ENCODE data around the gene PFDN6. TPM values are rescaled to one million over a fixed set of nuclear protein-coding genes. Genes with fewer than 3 reads are reported as not detected.

PFDN6 gene
- total and polyA plus RNA-seq, 10 of the 15 experiments (the other 5 are each of a cell fraction or from before 2014, with no cell fraction given): 3.1 to 168 (median 82.6) TPM

DNA sequence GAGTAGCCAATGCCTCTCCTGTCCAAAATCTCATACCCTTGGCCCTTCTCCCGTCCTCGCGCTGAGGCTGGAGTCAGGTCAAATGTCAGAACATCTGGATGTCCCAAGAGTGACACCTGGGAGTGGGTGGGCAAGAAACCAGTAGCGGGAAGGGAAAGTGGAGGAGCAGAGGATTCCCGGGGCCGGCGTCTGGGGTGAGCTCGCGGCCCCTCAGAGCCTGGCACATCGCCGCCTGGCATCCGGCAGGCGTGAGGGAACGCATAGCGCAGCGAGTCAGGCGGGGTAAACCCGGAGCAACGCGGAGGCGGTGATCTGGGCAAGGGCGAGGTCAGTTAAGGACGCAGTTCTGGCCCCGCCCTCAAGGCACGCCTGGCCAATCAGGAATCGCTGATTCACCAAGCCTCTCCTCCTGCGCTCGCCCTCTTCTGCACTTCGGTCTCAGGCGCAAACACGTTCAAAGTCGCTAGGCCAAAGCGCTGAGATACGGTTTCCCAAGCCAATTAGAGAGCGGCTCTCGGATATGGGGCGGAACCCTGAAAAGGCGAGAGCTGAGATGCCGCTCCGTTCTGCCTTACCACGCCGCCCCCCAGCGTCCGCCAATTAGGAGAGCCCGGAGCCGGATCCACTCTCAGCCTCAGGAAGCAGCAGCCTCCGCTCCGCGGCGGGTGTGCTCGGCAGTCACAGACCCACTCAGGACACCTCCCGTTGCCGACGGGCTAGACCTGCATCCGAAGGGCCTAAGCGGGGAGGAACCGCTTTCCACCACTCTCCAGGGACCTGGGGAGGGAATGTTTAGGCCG lies 40.3 kb upstream of the PFDN6 start (continued):
- TF ChIP-seq RBBP5 (conservative IDR thresholded peaks at IDR 0.05) (no peak), NFYB (IDR thresholded peaks at IDR 0.05; ENCODE audit: insufficient read depth, low read depth, low read length) (peak; percentile 95), ZBED1 (IDR thresholded peaks at IDR 0.05; ENCODE audit: borderline replicate concordance) (no peak), CHD4 (IDR thresholded peaks at IDR 0.05) (no peak), E2F4 (IDR thresholded peaks at IDR 0.05; ENCODE audit: low read depth, low read length) (no peak), PML (IDR thresholded peaks at IDR 0.05; ENCODE audit: low read length) (peak; percentile 85; the same call in 1 of the 2 replicates), YY1 (IDR thresholded peaks at IDR 0.05; ENCODE audit: low read depth, low read length) (0 out of 2 replicates have a peak, but pooled peaks have one; percentile 7), NR2F1 (conservative IDR thresholded peaks at IDR 0.05) (peak; percentile 89), NFXL1 (IDR thresholded peaks at IDR 0.05; ENCODE audit: borderline replicate concordance) (no peak), RAD21 (IDR thresholded peaks at IDR 0.05; ENCODE audit: insufficient read depth, low read depth, low read length) (no peak), FOXK2 (IDR thresholded peaks at IDR 0.05) (no peak), BHLHE40 (IDR thresholded peaks at IDR 0.05; ENCODE audit: borderline replicate concordance in 1 of 2, low read depth in 2 of 2, low read length in 1 of 2) (peak; percentile 6 to 59; a peak in 1 of 4 replicates), PAX8 (IDR thresholded peaks at IDR 0.05) (no peak), SUPT20H (IDR thresholded peaks at IDR 0.05; ENCODE audit: borderline replicate concordance, control insufficient read depth, low read depth, low read length) (no peak), TCF3 (IDR thresholded peaks at IDR 0.05; ENCODE audit: borderline replicate concordance, insufficient read depth, low read depth, low read length) (no peak), RELA (IDR thresholded peaks at IDR 0.05; ENCODE audit: borderline replicate concordance, partially characterized antibody) (no peak), TARDBP (IDR thresholded peaks at IDR 0.05; ENCODE audit: borderline replicate concordance) (no peak)
- TF ChIP-seq, protein P1, sequence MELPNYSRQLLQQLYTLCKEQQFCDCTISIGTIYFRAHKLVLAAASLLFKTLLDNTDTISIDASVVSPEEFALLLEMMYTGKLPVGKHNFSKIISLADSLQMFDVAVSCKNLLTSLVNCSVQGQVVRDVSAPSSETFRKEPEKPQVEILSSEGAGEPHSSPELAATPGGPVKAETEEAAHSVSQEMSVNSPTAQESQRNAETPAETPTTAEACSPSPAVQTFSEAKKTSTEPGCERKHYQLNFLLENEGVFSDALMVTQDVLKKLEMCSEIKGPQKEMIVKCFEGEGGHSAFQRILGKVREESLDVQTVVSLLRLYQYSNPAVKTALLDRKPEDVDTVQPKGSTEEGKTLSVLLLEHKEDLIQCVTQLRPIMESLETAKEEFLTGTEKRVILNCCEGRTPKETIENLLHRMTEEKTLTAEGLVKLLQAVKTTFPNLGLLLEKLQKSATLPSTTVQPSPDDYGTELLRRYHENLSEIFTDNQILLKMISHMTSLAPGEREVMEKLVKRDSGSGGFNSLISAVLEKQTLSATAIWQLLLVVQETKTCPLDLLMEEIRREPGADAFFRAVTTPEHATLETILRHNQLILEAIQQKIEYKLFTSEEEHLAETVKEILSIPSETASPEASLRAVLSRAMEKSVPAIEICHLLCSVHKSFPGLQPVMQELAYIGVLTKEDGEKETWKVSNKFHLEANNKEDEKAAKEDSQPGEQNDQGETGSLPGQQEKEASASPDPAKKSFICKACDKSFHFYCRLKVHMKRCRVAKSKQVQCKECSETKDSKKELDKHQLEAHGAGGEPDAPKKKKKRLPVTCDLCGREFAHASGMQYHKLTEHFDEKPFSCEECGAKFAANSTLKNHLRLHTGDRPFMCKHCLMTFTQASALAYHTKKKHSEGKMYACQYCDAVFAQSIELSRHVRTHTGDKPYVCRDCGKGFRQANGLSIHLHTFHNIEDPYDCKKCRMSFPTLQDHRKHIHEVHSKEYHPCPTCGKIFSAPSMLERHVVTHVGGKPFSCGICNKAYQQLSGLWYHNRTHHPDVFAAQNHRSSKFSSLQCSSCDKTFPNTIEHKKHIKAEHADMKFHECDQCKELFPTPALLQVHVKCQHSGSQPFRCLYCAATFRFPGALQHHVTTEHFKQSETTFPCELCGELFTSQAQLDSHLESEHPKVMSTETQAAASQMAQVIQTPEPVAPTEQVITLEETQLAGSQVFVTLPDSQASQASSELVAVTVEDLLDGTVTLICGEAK (IDR thresholded peaks at IDR 0.05; ENCODE audit: borderline replicate concordance): peak; percentile 65; the same call in 1 of the 2 replicates
- TF ChIP-seq, protein P2, sequence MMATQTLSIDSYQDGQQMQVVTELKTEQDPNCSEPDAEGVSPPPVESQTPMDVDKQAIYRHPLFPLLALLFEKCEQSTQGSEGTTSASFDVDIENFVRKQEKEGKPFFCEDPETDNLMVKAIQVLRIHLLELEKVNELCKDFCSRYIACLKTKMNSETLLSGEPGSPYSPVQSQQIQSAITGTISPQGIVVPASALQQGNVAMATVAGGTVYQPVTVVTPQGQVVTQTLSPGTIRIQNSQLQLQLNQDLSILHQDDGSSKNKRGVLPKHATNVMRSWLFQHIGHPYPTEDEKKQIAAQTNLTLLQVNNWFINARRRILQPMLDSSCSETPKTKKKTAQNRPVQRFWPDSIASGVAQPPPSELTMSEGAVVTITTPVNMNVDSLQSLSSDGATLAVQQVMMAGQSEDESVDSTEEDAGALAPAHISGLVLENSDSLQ (IDR thresholded peaks at IDR 0.05): peak; percentile 97
- TF ChIP-seq, protein P3, sequence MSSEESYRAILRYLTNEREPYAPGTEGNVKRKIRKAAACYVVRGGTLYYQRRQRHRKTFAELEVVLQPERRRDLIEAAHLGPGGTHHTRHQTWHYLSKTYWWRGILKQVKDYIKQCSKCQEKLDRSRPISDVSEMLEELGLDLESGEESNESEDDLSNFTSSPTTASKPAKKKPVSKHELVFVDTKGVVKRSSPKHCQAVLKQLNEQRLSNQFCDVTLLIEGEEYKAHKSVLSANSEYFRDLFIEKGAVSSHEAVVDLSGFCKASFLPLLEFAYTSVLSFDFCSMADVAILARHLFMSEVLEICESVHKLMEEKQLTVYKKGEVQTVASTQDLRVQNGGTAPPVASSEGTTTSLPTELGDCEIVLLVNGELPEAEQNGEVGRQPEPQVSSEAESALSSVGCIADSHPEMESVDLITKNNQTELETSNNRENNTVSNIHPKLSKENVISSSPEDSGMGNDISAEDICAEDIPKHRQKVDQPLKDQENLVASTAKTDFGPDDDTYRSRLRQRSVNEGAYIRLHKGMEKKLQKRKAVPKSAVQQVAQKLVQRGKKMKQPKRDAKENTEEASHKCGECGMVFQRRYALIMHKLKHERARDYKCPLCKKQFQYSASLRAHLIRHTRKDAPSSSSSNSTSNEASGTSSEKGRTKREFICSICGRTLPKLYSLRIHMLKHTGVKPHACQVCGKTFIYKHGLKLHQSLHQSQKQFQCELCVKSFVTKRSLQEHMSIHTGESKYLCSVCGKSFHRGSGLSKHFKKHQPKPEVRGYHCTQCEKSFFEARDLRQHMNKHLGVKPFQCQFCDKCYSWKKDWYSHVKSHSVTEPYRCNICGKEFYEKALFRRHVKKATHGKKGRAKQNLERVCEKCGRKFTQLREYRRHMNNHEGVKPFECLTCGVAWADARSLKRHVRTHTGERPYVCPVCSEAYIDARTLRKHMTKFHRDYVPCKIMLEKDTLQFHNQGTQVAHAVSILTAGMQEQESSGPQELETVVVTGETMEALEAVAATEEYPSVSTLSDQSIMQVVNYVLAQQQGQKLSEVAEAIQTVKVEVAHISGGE (CRISPR knock-in tag; IDR thresholded peaks at IDR 0.05): no peak
